HepG2 (cell line): Measurements from ENCODE around the gene SRD5A1.

Experiments
- CEBPB ChIP-seq: IDR thresholded peaks from 2 replicates; pipeline ENCODE4 v1.6.1; 2011; ENCODE audit warnings: low read depth, low read length, improper control_type of control experiment, borderline replicate concordance
- CHD4 ChIP-seq: fragments of 200-600 bp; sonication (generic); IDR thresholded peaks from 2 replicates; pipeline ENCODE4 v1.7.0; 2017; ENCODE audit warnings: mild to moderate bottlenecking, low read length, borderline replicate concordance
- MIXL1 ChIP-seq: IDR thresholded peaks from 2 replicates; pipeline ENCODE4 v1.6.1; 2016
- TCF7 ChIP-seq: sonication (generic); IDR thresholded peaks from 2 replicates; pipeline ENCODE4 v1.6.1; 2016; ENCODE audit warnings: antibody characterized with exemption, low read depth
- ZNF543 ChIP-seq: sonication (generic); formaldehyde crosslinking; IDR thresholded peaks from 2 replicates; pipeline ENCODE4 v1.4.0; 2020; ENCODE audit warnings: mild to moderate bottlenecking, missing genetic modification reagents
- ZNF550 ChIP-seq: sonication (generic); formaldehyde crosslinking; IDR thresholded peaks from 2 replicates; pipeline ENCODE4 v1.4.0; 2020; ENCODE audit warnings: mild to moderate bottlenecking, missing genetic modification reagents, borderline replicate concordance
- TF ChIP-seq, protein P1 (sequence below): sonication (generic); formaldehyde crosslinking; IDR thresholded peaks from 2 replicates; pipeline ENCODE4 v1.5.0; 2020; ENCODE audit warnings: mild to moderate bottlenecking, missing genetic modification reagents, moderate library complexity

DNA sequence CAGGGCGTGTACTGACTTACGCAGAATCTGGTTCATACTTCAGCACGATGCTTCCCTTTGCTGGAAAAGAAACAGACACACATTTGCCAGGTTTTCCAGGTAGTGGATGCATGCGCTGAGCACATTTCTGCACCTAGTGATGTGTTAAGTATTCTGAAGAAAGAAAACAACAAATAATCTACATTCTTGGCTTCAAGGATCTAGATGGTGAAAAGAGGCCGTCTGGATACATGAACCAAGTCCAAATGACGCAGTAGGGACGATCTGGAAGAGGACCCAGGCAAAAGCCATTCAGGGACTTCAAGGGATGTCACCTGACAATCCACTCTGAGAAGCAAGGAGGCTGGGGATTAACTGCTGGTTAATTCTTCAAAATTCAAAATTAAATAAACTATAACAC lies 30.8 kb upstream of the SRD5A1 start:
- no peak for TF ChIP-seq ZNF543 (CRISPR knock-in tag)
- no peak for TF ChIP-seq CHD4
- TF ChIP-seq TCF7, result no peak
- no peak for TF ChIP-seq ZNF550 (CRISPR knock-in tag)
- TF ChIP-seq CEBPB, result no peak
- TF ChIP-seq, protein P1, sequence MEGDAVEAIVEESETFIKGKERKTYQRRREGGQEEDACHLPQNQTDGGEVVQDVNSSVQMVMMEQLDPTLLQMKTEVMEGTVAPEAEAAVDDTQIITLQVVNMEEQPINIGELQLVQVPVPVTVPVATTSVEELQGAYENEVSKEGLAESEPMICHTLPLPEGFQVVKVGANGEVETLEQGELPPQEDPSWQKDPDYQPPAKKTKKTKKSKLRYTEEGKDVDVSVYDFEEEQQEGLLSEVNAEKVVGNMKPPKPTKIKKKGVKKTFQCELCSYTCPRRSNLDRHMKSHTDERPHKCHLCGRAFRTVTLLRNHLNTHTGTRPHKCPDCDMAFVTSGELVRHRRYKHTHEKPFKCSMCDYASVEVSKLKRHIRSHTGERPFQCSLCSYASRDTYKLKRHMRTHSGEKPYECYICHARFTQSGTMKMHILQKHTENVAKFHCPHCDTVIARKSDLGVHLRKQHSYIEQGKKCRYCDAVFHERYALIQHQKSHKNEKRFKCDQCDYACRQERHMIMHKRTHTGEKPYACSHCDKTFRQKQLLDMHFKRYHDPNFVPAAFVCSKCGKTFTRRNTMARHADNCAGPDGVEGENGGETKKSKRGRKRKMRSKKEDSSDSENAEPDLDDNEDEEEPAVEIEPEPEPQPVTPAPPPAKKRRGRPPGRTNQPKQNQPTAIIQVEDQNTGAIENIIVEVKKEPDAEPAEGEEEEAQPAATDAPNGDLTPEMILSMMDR (CRISPR knock-in tag), result no peak
- TF ChIP-seq MIXL1 (CRISPR knock-in tag), result no peak
